HEK293T (cell line): Measurements from ENCODE around the gene GALK1.

Experiments used
- BHLHE40 ChIP-seq: fragments of 450-650 bp; IDR thresholded peaks from 2 replicates; pipeline ENCODE4 v1.6.1; 2016; ENCODE audit warnings: mild to moderate bottlenecking, moderate library complexity, borderline replicate concordance
- CTBP1 ChIP-seq: fragments of 450-650 bp; IDR thresholded peaks from 2 replicates; pipeline ENCODE4 v1.6.1; 2016; ENCODE audit warnings: borderline replicate concordance
- ELF4 ChIP-seq: fragments of 450-650 bp; IDR thresholded peaks from 2 replicates; pipeline ENCODE4 v1.6.1; 2017; ENCODE audit warnings: antibody characterized with exemption
- FOXK2 ChIP-seq: fragments of 450-650 bp; IDR thresholded peaks from 2 replicates; pipeline ENCODE4 v1.6.1; 2016; ENCODE audit warnings: mild to moderate bottlenecking
- FOXM1 ChIP-seq: fragments of 450-650 bp; IDR thresholded peaks from 2 replicates; pipeline ENCODE4 v1.6.1; 2017; ENCODE audit warnings: mild to moderate bottlenecking, borderline replicate concordance
- HDGF ChIP-seq: fragments of 450-650 bp; IDR thresholded peaks from 2 replicates; pipeline ENCODE4 v1.6.1; 2017; ENCODE audit warnings: antibody characterized with exemption, borderline replicate concordance
- NFRKB ChIP-seq: fragments of 450-650 bp; IDR thresholded peaks from 2 replicates; pipeline ENCODE4 v1.6.1; 2016; ENCODE audit warnings: mild to moderate bottlenecking, moderate library complexity
- SP1 ChIP-seq: fragments of 450-650 bp; IDR thresholded peaks from 2 replicates; pipeline ENCODE4 v1.6.1; 2017
- SUZ12 ChIP-seq: fragments of 450-650 bp; IDR thresholded peaks from 2 replicates; pipeline ENCODE4 v1.6.1; 2016; ENCODE audit warnings: mild to moderate bottlenecking
- TARDBP ChIP-seq: fragments of 450-650 bp; IDR thresholded peaks from 2 replicates; pipeline ENCODE4 v1.6.1; 2016
- ZNF384 ChIP-seq: fragments of 450-650 bp; IDR thresholded peaks from 2 replicates; pipeline ENCODE4 v1.6.1; 2016

DNA sequence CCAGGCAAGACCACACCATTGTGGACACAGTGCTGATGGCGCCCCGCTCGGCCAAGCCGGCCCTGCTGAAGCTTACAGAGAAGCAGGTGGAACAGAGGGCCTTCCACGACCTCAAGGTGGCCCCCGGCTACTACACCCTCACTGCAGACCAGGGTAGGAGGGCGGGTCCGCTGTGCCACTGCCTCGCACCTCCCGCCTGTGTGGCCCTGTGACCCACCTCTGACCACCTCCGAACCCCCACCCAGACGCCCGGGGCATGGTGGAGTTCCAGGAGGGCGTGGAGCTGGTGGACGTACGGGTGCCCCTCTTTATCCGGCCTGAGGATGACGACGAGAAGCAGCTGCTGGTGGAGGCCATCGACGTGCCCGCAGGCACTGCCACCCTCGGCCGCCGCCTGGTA lies 22.7 kb downstream of the GALK1 start:
- TF ChIP-seq SUZ12 (no peak), SP1 (no peak), BHLHE40 (no peak), HDGF (no peak), FOXK2 (no peak), ELF4 (no peak), ZNF384 (no peak), NFRKB (no peak), TARDBP (no peak), CTBP1 (no peak), FOXM1 (no peak)
